Measurements from ENCODE around the gene TNFRSF1A.
"Not testable (repeated sequence)": the region's sequence is repeated elsewhere in the genome, so short reads cannot be mapped to it uniquely, and the experiment has no call there.

- TF ChIP-seq, protein P1, sequence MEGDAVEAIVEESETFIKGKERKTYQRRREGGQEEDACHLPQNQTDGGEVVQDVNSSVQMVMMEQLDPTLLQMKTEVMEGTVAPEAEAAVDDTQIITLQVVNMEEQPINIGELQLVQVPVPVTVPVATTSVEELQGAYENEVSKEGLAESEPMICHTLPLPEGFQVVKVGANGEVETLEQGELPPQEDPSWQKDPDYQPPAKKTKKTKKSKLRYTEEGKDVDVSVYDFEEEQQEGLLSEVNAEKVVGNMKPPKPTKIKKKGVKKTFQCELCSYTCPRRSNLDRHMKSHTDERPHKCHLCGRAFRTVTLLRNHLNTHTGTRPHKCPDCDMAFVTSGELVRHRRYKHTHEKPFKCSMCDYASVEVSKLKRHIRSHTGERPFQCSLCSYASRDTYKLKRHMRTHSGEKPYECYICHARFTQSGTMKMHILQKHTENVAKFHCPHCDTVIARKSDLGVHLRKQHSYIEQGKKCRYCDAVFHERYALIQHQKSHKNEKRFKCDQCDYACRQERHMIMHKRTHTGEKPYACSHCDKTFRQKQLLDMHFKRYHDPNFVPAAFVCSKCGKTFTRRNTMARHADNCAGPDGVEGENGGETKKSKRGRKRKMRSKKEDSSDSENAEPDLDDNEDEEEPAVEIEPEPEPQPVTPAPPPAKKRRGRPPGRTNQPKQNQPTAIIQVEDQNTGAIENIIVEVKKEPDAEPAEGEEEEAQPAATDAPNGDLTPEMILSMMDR (IDR thresholded peaks at IDR 0.05), result not testable (repeated sequence)
- not testable (repeated sequence) for TF ChIP-seq POLR2A (IDR thresholded peaks at IDR 0.05)
These were observed 52.8 kb downstream of the TNFRSF1A start for GRCh38 chr12:6289081-6289480.

Measured in adrenal gland (tissue), 5 donors.